Endothelial cell of umbilical vein (primary cell): ENCODE measurements around the gene ARHGEF33. TPM values are rescaled to one million over a fixed set of nuclear protein-coding genes. Genes with fewer than 3 reads are reported as not detected.

Experiments used
- BruUV-seq: library from RNA; stranded (reverse); fragments of 400-500 nt; replicated peaks from 2 replicates; lab custom pipeline; 2021; lab: Mats Ljungman, UMichigan
- CTCF ChIA-PET: fragments of 300-600, 350-600 bp; sonication (Branson Sonifier 250); formaldehyde crosslinking; loops from one replicate; lab custom pipeline; 2021; ENCODE audit warnings: antibody characterized with exemption, inconsistent platforms; lab: Charles Lee
- POLR2A ChIA-PET: fragments of 300-600, 350-600 bp; sonication (Branson Sonifier 250); formaldehyde crosslinking; loops from one replicate; lab custom pipeline; 2021; ENCODE audit warnings: antibody characterized with exemption, inconsistent platforms; lab: Charles Lee
- DNase-seq: peaks from one replicate; pipeline ENCODE4 v3.0.0-alpha.2; 2011; ENCODE audit warnings: low read depth, low spot score
- FAIRE-seq: peaks from 2 replicates; lab custom pipeline; 2011; peaks lifted over from hg19 to GRCh38; lab: Jason Lieb, UNC
- H2AFZ ChIP-seq: 2 replicates; pipeline ENCODE4 v1.6.0; 2012; ENCODE audit warnings: low read depth, low read length, control low read depth, inconsistent platforms
- H3K27ac ChIP-seq: 2 replicates; pipeline ENCODE4 v1.5.1; 2011; ENCODE audit warnings: low read depth, mild to moderate bottlenecking, control low read depth, low read length, moderate library complexity; ENCODE audit not compliant: insufficient read depth
- H3K27me3 ChIP-seq, 2 experiments: 2 replicates each; pipeline versions ENCODE4 v1.6.0 to v1.6.1; 2011; ENCODE audit warnings: low read length in 2 of 2, mixed read lengths in 1 of 2; ENCODE audit not compliant: control insufficient read depth in 2 of 2, insufficient read depth in 2 of 2
- H3K36me3 ChIP-seq, 2 experiments: 2 replicates in 1 of 2; 3 replicates in 1 of 2; pipeline ENCODE4 v1.5.1; 2011; ENCODE audit warnings: low read length in 2 of 2, mild to moderate bottlenecking in 1 of 2, moderate library complexity in 1 of 2; ENCODE audit not compliant: control insufficient read depth in 2 of 2, insufficient read depth in 2 of 2; ENCODE audit errors: extremely low read depth in 1 of 2
- H3K4me1 ChIP-seq: 3 replicates; pipeline ENCODE4 v1.5.1; 2011; ENCODE audit warnings: mild to moderate bottlenecking, low read length; ENCODE audit not compliant: control insufficient read depth, insufficient read depth; ENCODE audit errors: extremely low read depth
- H3K4me2 ChIP-seq: 2 replicates; pipeline ENCODE4 v1.6.1; 2011; ENCODE audit warnings: low read length, control low read depth, mixed read lengths; ENCODE audit not compliant: insufficient read depth
- H3K4me3 ChIP-seq, 3 experiments: fragments of 200-600 bp in 1 of 3; sonication (generic), shearing (Covaris generic) in 1 of 3; replicated peaks in 1 of 3; 2 replicates each; pipeline ENCODE4 v1.5.1; 2011 to 2016; ENCODE audit warnings: control low read depth in 3 of 3, low read length in 3 of 3, mild to moderate bottlenecking in 2 of 3, inconsistent platforms in 1 of 3, low read depth in 1 of 3, moderate library complexity in 1 of 3; ENCODE audit not compliant: insufficient read depth in 1 of 3
- H3K79me2 ChIP-seq: 2 replicates; pipeline ENCODE4 v1.6.0; 2012; ENCODE audit warnings: low read length, inconsistent platforms; ENCODE audit not compliant: control insufficient read depth, insufficient read depth
- H3K9ac ChIP-seq: replicated peaks from 2 replicates; pipeline ENCODE3; 2011; ENCODE audit warnings: low read length, control low read depth; ENCODE audit not compliant: insufficient read depth; ENCODE audit errors: extremely low read depth
- H3K9me1 ChIP-seq: replicated peaks from 3 replicates; pipeline ENCODE4 v1.6.0; 2011; ENCODE audit warnings: mild to moderate bottlenecking, low read length; ENCODE audit not compliant: control insufficient read depth, insufficient read depth; ENCODE audit errors: extremely low read depth
- H3K9me3 ChIP-seq: replicated peaks from 2 replicates; pipeline ENCODE4 v1.5.1; 2012; ENCODE audit warnings: low read length, inconsistent platforms; ENCODE audit not compliant: control insufficient read depth, insufficient read depth
- H4K20me1 ChIP-seq: replicated peaks from 2 replicates; pipeline ENCODE3; 2011; ENCODE audit warnings: mild to moderate bottlenecking, low read length; ENCODE audit not compliant: control insufficient read depth, insufficient read depth; ENCODE audit errors: extremely low read depth
- CTCF ChIP-seq, 2 donors: IDR thresholded peaks; 1 replicate in 1 of 2; 2 replicates in 1 of 2; pipeline ENCODE4 v1.5.1; 2011; ENCODE audit warnings: low read length in 2 of 2, mild to moderate bottlenecking in 2 of 2, moderate library complexity in 2 of 2, control low read depth in 1 of 2, inconsistent platforms in 1 of 2, low read depth in 1 of 2; ENCODE audit not compliant: insufficient read depth in 1 of 2; ENCODE audit errors: extremely low read depth in 1 of 2
- EZH2 ChIP-seq: IDR thresholded peaks from 2 replicates; pipeline ENCODE4 v1.6.1; 2012; ENCODE audit warnings: borderline replicate concordance, low read depth, mild to moderate bottlenecking, moderate library complexity, low read length, inconsistent platforms; ENCODE audit not compliant: severe bottlenecking
- FOS ChIP-seq: IDR thresholded peaks from 2 replicates; pipeline ENCODE4 v1.6.1; 2011; ENCODE audit warnings: mild to moderate bottlenecking, low read length, moderate library complexity, borderline replicate concordance; ENCODE audit not compliant: insufficient read depth
- GATA2 ChIP-seq: IDR thresholded peaks from 2 replicates; pipeline ENCODE4 v1.7.0; 2011; ENCODE audit warnings: low read depth, mild to moderate bottlenecking, moderate library complexity, mixed read lengths, low read length; ENCODE audit not compliant: insufficient read length, insufficient read depth
- JUN ChIP-seq: IDR thresholded peaks from 2 replicates; pipeline ENCODE4 v1.6.1; 2011; ENCODE audit warnings: borderline replicate concordance, low read depth; ENCODE audit not compliant: insufficient read length, insufficient read depth
- MYC ChIP-seq: IDR thresholded peaks from one replicate; pipeline ENCODE4 v1.6.1; 2011; ENCODE audit warnings: mild to moderate bottlenecking, low read depth, low read length
- POLR2A ChIP-seq: IDR thresholded peaks from 2 replicates; pipeline ENCODE4 v1.6.1; 2012; ENCODE audit warnings: low read depth, mild to moderate bottlenecking, control low read depth, low read length
- POLR2AphosphoS5 ChIP-seq: IDR thresholded peaks from 2 replicates; pipeline ENCODE4 v1.6.1; 2012; ENCODE audit warnings: low read depth, mild to moderate bottlenecking, control low read depth, low read length, moderate library complexity; ENCODE audit not compliant: insufficient read depth
- dilution Hi-C: fragments of 300-500 bp; cut with MboI; formaldehyde crosslinking; loops from one replicate; pipeline ENCODE4 v1.15.0; 2019; ENCODE audit warnings: low sequenced_read_pairs; ENCODE audit not compliant: extremely low pct_ligation_motif_present
- intact Hi-C: fragments of 100-400 bp; cut with micrococcal nuclease; formaldehyde crosslinking; loops from one replicate; pipeline ENCODE4 v1.10.0; 2022
- polyA plus RNA-seq, 4 experiments: library from polyadenylated mRNA; depleted of rRNA in 3 of 4; stranded (reverse) in 3 of 4; unstranded in 1 of 4; fragments of >200 nt; gene quantifications; 2 replicates each; pipeline versions ENCODE4 v1.2.1 to v1.2.3, GENCODE V29; 2011 to 2012; ENCODE audit warnings: missing spikeins in 1 of 4
- total RNA-seq: library from RNA; stranded (reverse); gene quantifications from 2 replicates; pipeline ENCODE4 v1.2.3, GENCODE V29; 2021
- TF ChIP-seq, protein P1 (sequence below): IDR thresholded peaks from 2 replicates; pipeline ENCODE4 v1.6.1; 2011; ENCODE audit not compliant: insufficient read depth, insufficient read length

The ARHGEF33 gene
- total and polyA plus RNA-seq, 2 donors (not counting 3 experiments of a cell fraction or from before 2014, with no cell fraction given) = 0.15 to 0.18 TPM

- Histone ChIP-seq H4K20me1 (no peaks in the 10 kb centered on the region), H3K4me2 (no peak overlapping the region), H3K27me3 (no peaks in the 10 kb centered on the region), H3K4me1 (peaks cover 13% of the 10 kb centered on the region), H3K9me3 (no peaks in the 10 kb centered on the region), H3K4me3 (no peak overlapping the region), H3K27ac (no peak overlapping the region), H2AFZ (no peak overlapping the region), H3K9me1 (no peaks in the 10 kb centered on the region), H3K79me2 (peaks cover 25% of the 10 kb centered on the region), H3K36me3 (no peaks in the 10 kb centered on the region), H3K9ac (no peak overlapping the region)
- intact Hi-C loops (no loop called here), dilution Hi-C loops (no loop called here)
- TF ChIP-seq GATA2 (no peak), CTCF (IDR thresholded peaks at IDR 0.05; ENCODE audit: extremely low read depth in 1 of 2, insufficient read depth in 1 of 2, low read depth in 1 of 2, low read length in 2 of 2) (no peak), FOS (no peak), EZH2 (no peak), JUN (no peak), POLR2AphosphoS5 (no peak), MYC (no peak), POLR2A (no peak)
- TF ChIP-seq, protein P1, sequence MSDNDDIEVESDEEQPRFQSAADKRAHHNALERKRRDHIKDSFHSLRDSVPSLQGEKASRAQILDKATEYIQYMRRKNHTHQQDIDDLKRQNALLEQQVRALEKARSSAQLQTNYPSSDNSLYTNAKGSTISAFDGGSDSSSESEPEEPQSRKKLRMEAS = no peak
- no peak for DNase-seq
- CTCF ChIA-PET = interaction anchor here (0.7 kb wide), 1 partner anchor 262 kb away, joined by 3 read pairs; no protein-coding TSS in a partner anchor
- POLR2A ChIA-PET = no interaction called here
- no peak for FAIRE-seq
- no TSS peak for BruUV-seq
Measured at GRCh38 chr2:38873763-38874162, 15.9 kb upstream of the ARHGEF33 start.
